Measurements from ENCODE around the gene KRTDAP. TPM values are rescaled to one million over a fixed set of nuclear protein-coding genes. Genes with fewer than 3 reads are reported as not detected.

Gene KRTDAP
- total and polyA plus RNA-seq, 10 of the 15 experiments (the other 5 are each of a cell fraction or from before 2014, with no cell fraction given), result 0.23 TPM; not detected in 9

GRCh38 chr19:35458731-35459391, 31.4 kb downstream of the KRTDAP start (continued):
- no peak for TF ChIP-seq MLLT1 (IDR thresholded peaks at IDR 0.05)
- no peak for TF ChIP-seq LARP7 (IDR thresholded peaks at IDR 0.05)
- peak in 1 of 2 experiments; percentile 40; a peak in 1 of 4 replicates for TF ChIP-seq SRF (IDR thresholded peaks at IDR 0.05; ENCODE audit: low read depth in 2 of 2, low read length in 2 of 2)
- no peak for TF ChIP-seq ZBED1 (IDR thresholded peaks at IDR 0.05; ENCODE audit: borderline replicate concordance)
- TF ChIP-seq MAX (IDR thresholded peaks at IDR 0.05; ENCODE audit: low read depth, low read length), result no peak
- peak; percentile 82 for TF ChIP-seq BCL11A (IDR thresholded peaks at IDR 0.05; ENCODE audit: low read depth, low read length)
- TF ChIP-seq ELK1 (IDR thresholded peaks at IDR 0.05; ENCODE audit: low read depth, low read length), result no peak
- peak; percentile 99 for TF ChIP-seq IKZF1 (conservative IDR thresholded peaks at IDR 0.05)
- TF ChIP-seq RUNX3 (IDR thresholded peaks at IDR 0.05; ENCODE audit: low read length), result peak; percentile 55; the same call in 1 of the 2 replicates
- TF ChIP-seq NR2F1 (conservative IDR thresholded peaks at IDR 0.05), result peak; percentile 96
- TF ChIP-seq TCF3 (IDR thresholded peaks at IDR 0.05; ENCODE audit: borderline replicate concordance, insufficient read depth, low read depth, low read length), result no peak
- TF ChIP-seq CEBPB (IDR thresholded peaks at IDR 0.05; ENCODE audit: borderline replicate concordance in 1 of 2, low read depth in 2 of 2, low read length in 2 of 2), result no peak
- no peak for TF ChIP-seq ZBTB4 (CRISPR knock-in tag; IDR thresholded peaks at IDR 0.05)
- TF ChIP-seq ZZZ3 (IDR thresholded peaks at IDR 0.05; ENCODE audit: control insufficient read depth, insufficient read length, low read depth), result no peak
- peak; percentile 88 for TF ChIP-seq RELB (IDR thresholded peaks at IDR 0.05; ENCODE audit: low read depth)
- no peak for TF ChIP-seq TAF1 (IDR thresholded peaks at IDR 0.05; ENCODE audit: borderline replicate concordance, low read depth, low read length)
- peak; percentile 52; the same call in 1 of the 2 replicates for TF ChIP-seq NFIC (IDR thresholded peaks at IDR 0.05; ENCODE audit: low read depth, low read length)
- TF ChIP-seq RCOR1 (conservative IDR thresholded peaks at IDR 0.05; ENCODE audit: low read depth, low read length), result 0 out of 2 replicates have a peak, but pooled peaks have one; percentile 35

All from GM12878 (cell line).